ENCODE results near the gene AGFG2.

The AGFG2 gene

GRCh38 chr7:100591596-100591995 is 52.6 kb downstream of the AGFG2 start:
- no peak for DNase-seq
- H3K4me3 Mint-ChIP-seq: no peak overlapping the region
- H3K27me3 Mint-ChIP-seq: no peaks in the 10 kb centered on the region
- peaks cover under 1% of the 10 kb centered on the region for H3K4me1 Mint-ChIP-seq
- no peak for ATAC-seq
- no peak overlapping the region for H3K27ac Mint-ChIP-seq
- no peaks in the 10 kb centered on the region for H3K9me3 Mint-ChIP-seq
- H3K36me3 Mint-ChIP-seq (ENCODE audit: low read depth): no peaks in the 10 kb centered on the region

- Mint-ChIP-seq H3K27ac (no peak overlapping the region), H3K36me3 (ENCODE audit: low read depth) (no peaks in the 10 kb centered on the region), H3K9me3 (no peaks in the 10 kb centered on the region), H3K4me1 (peaks cover 2% of the 10 kb centered on the region), H3K4me3 (no peak overlapping the region), H3K27me3 (no peaks in the 10 kb centered on the region)
- DNase-seq (no peak), ATAC-seq (no peak)
Measured at GRCh38 chr7:100595188-100595587, 56.2 kb downstream of the AGFG2 start.

GRCh38 chr7:100598425-100598824 is 59.4 kb downstream of the AGFG2 start:
- Mint-ChIP-seq H3K9me3 (no peaks in the 10 kb centered on the region), H3K4me3 (no peak overlapping the region), H3K27me3 (no peaks in the 10 kb centered on the region), H3K27ac (no peak overlapping the region), H3K4me1 (peaks cover 6% of the 10 kb centered on the region), H3K36me3 (ENCODE audit: low read depth) (no peaks in the 10 kb centered on the region)
- DNase-seq: no peak
- ATAC-seq: no peak

DNA sequence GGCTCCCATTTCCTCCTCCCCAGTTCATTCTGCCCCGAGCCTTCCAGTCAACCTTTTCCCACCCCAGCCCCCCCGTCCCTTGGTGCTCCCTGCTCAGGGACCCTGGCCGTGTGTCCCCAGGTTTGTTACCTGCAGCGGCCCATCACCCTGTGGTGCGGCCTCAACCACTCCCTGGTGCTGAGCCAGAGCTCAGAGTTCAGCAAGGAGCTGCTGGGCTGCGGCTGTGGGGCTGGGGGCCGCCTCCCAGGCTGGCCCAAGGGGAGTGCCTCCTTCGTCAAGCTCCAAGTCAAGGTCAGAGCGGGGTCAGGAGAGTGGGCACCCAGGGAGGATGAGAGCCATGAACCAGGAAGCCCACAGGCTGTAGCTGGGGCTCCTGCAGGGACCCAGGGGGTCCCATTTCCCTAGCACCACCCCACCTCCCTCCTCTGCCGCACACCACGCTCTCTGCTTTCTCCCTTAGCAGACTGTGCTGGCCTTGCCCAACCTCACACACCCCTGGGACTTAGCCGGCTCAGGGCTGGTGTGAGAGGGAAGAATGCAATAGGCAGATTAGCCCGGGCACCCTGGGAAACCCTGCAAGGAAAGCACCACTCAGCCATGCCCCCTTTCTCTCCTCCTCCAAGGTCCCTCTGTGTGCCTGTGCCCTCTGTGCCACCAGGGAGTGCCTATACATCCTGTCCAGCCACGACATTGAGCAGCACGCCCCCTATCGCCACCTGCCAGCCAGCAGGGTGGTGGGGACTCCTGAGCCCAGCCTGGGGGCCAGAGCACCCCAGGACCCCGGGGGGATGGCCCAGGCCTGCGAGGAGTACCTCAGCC is 61.1 kb downstream of the AGFG2 start:
- ATAC-seq: no peak

GRCh38 chr7:100600730-100601038 is 61.7 kb downstream of the AGFG2 start:
- H3K27me3 Mint-ChIP-seq: peaks cover 2% of the 10 kb centered on the region
- no peak overlapping the region for H3K27ac Mint-ChIP-seq
- no peaks in the 10 kb centered on the region for H3K9me3 Mint-ChIP-seq
- peaks cover 17% of the 10 kb centered on the region for H3K4me1 Mint-ChIP-seq
- no peak overlapping the region for H3K4me3 Mint-ChIP-seq
- no peaks in the 10 kb centered on the region for H3K36me3 Mint-ChIP-seq (ENCODE audit: low read depth)
- ATAC-seq: no peak
- no peak for DNase-seq

More for the DNA sequence above, 61.1 kb downstream of the AGFG2 start:
- Mint-ChIP-seq H3K27me3 (peaks cover 2% of the 10 kb centered on the region), H3K9me3 (no peaks in the 10 kb centered on the region), H3K36me3 (ENCODE audit: low read depth) (no peaks in the 10 kb centered on the region), H3K4me3 (no peak overlapping the region), H3K4me1 (peaks cover 12% of the 10 kb centered on the region), H3K27ac (no peak overlapping the region)
- DNase-seq: no peak

- Mint-ChIP-seq H3K27ac (no peak overlapping the region), H3K9me3 (no peaks in the 10 kb centered on the region), H3K4me1 (peaks cover 20% of the 10 kb centered on the region), H3K36me3 (ENCODE audit: low read depth) (no peaks in the 10 kb centered on the region), H3K4me3 (peak overlapping the region; percentile 76), H3K27me3 (peaks cover 5% of the 10 kb centered on the region)
- DNase-seq: no peak
- no peak for ATAC-seq
Measured at GRCh38 chr7:100602889-100603725, 64.1 kb downstream of the AGFG2 start.

DNA sequence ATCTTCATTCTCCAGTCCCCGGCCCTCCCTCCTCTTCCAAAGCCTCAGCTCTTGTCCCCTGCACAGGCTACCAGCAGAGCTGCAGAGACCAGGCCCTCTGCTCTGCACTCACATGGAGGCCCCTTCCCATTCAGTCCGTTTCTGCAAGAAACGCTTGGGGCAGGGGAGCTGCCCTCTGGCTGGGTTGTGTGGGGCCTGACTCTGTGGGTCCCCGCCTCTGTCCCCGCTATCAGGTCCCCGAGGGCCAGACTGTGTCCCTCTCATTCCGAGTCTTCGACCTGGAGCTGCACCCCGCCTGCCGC is 64.7 kb downstream of the AGFG2 start:
- H3K27me3 Mint-ChIP-seq: peaks cover 5% of the 10 kb centered on the region
- H3K9me3 Mint-ChIP-seq: no peaks in the 10 kb centered on the region
- H3K27ac Mint-ChIP-seq: peak overlapping the region; percentile 67
- peak overlapping the region; percentile 76 for H3K4me3 Mint-ChIP-seq
- no peaks in the 10 kb centered on the region for H3K36me3 Mint-ChIP-seq (ENCODE audit: low read depth)
- ATAC-seq: no peak
- H3K4me1 Mint-ChIP-seq: peaks cover 20% of the 10 kb centered on the region
- no peak for DNase-seq

- peak; percentile 86 for DNase-seq
- Mint-ChIP-seq H3K4me3 (peak overlapping the region; percentile 76), H3K27ac (peak overlapping the region; percentile 67), H3K27me3 (peaks cover 5% of the 10 kb centered on the region), H3K4me1 (peaks cover 20% of the 10 kb centered on the region), H3K9me3 (no peaks in the 10 kb centered on the region), H3K36me3 (ENCODE audit: low read depth) (no peaks in the 10 kb centered on the region)
- peak; percentile 86 for ATAC-seq
Measured at GRCh38 chr7:100604028-100604975, 65.3 kb downstream of the AGFG2 start.

- H3K9me3 Mint-ChIP-seq: no peaks in the 10 kb centered on the region
- peak overlapping the region; percentile 72 for H3K4me3 Mint-ChIP-seq
- ATAC-seq (no peak), DNase-seq (peak; percentile 61)
- no peaks in the 10 kb centered on the region for H3K36me3 Mint-ChIP-seq (ENCODE audit: low read depth)
- H3K27ac Mint-ChIP-seq: no peak overlapping the region
- H3K27me3 Mint-ChIP-seq: peaks cover 5% of the 10 kb centered on the region
- peaks cover 20% of the 10 kb centered on the region for H3K4me1 Mint-ChIP-seq
Measured at GRCh38 chr7:100604976-100605911, 66.2 kb downstream of the AGFG2 start.

DNA sequence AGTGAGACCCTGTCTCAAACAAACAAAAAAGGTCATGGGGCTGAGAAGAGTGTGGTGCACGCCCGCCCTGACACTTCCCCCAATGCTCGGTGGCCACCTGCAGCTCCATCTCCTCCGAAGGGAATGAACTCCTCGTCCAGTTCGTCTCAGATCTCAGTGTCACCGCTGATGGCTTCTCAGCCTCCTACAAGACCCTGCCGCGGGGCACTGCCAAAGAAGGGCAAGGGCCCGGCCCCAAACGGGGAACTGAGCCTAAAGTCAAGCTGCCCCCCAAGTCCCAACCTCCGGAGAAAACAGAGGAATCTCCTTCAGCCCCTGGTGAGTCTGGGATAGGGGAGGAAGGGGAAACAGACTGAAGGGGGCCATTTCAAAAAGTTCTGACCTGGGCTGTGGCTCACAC is 67.3 kb downstream of the AGFG2 start:
- DNase-seq (no peak), ATAC-seq (no peak)
- Mint-ChIP-seq H3K4me3 (no peak overlapping the region), H3K4me1 (peaks cover 22% of the 10 kb centered on the region), H3K27me3 (peaks cover 5% of the 10 kb centered on the region), H3K9me3 (no peaks in the 10 kb centered on the region), H3K36me3 (ENCODE audit: low read depth) (no peaks in the 10 kb centered on the region), H3K27ac (no peak overlapping the region)

- no peaks in the 10 kb centered on the region for H3K9me3 Mint-ChIP-seq
- H3K36me3 Mint-ChIP-seq (ENCODE audit: low read depth): no peaks in the 10 kb centered on the region
- DNase-seq (no peak), ATAC-seq (no peak)
- H3K27ac Mint-ChIP-seq: no peak overlapping the region
- H3K4me3 Mint-ChIP-seq: no peak overlapping the region
- peaks cover 8% of the 10 kb centered on the region for H3K27me3 Mint-ChIP-seq
- peaks cover 27% of the 10 kb centered on the region for H3K4me1 Mint-ChIP-seq
Measured at GRCh38 chr7:100607111-100607510, 68.1 kb downstream of the AGFG2 start.

- no peak overlapping the region for H3K4me3 Mint-ChIP-seq
- no peak overlapping the region for H3K27ac Mint-ChIP-seq
Measured at GRCh38 chr7:100609958-100610357, 71.0 kb downstream of the AGFG2 start.

GRCh38 chr7:100611983-100612729 is 73.2 kb downstream of the AGFG2 start, which contains the start of gene MOSPD3:
Gene MOSPD3 (plus strand): TSS chr7:100612540. CDS start chr7:100612792, 252 bp downstream.
- peak within 1 kb of the TSS; percentile 96 for H3K27ac Mint-ChIP-seq
- H3K4me3 Mint-ChIP-seq: peak within 1 kb of the TSS; percentile 93
- ATAC-seq: peak; percentile 95
- peaks cover 24% of the 10 kb centered on the region for H3K4me1 Mint-ChIP-seq
- H3K9me3 Mint-ChIP-seq: no peaks in the 10 kb centered on the region
- no peaks in the 10 kb centered on the region for H3K36me3 Mint-ChIP-seq (ENCODE audit: low read depth)
- peaks cover 3% of the 10 kb centered on the region for H3K27me3 Mint-ChIP-seq
- DNase-seq: peak; percentile 99

More at GRCh38 chr7:100609958-100610357, 71.0 kb downstream of the AGFG2 start:
- no peaks in the 10 kb centered on the region for H3K9me3 Mint-ChIP-seq
- H3K36me3 Mint-ChIP-seq (ENCODE audit: low read depth): no peaks in the 10 kb centered on the region
- peaks cover 6% of the 10 kb centered on the region for H3K27me3 Mint-ChIP-seq
- ATAC-seq (no peak), DNase-seq (no peak)
- peaks cover 34% of the 10 kb centered on the region for H3K4me1 Mint-ChIP-seq
